GM19099 (cell line): ENCODE data around the gene KCNH1.

Experiments
- POLR2A ChIP-seq: IDR thresholded peaks from 3 replicates; pipeline ENCODE4 v1.6.1; 2011; ENCODE audit warnings: low read depth; ENCODE audit not compliant: insufficient read length; ENCODE audit errors: extremely low read depth

KCNH1 gene

GRCh38 chr1:210876275-210876674, 257.7 kb downstream of the KCNH1 start:
- TF ChIP-seq POLR2A: no peak

GRCh38 chr1:210866532-210866931, 267.4 kb downstream of the KCNH1 start:
- no peak for TF ChIP-seq POLR2A

- TF ChIP-seq POLR2A: no peak
Observed at GRCh38 chr1:210857705-210858104, 276.2 kb downstream of the KCNH1 start.

- no peak for TF ChIP-seq POLR2A
Observed at GRCh38 chr1:210857146-210857663, 276.7 kb downstream of the KCNH1 start.

GRCh38 chr1:210855440-210855839, 278.5 kb downstream of the KCNH1 start:
- no peak for TF ChIP-seq POLR2A

GRCh38 chr1:210853276-210853675, 280.7 kb downstream of the KCNH1 start:
- TF ChIP-seq POLR2A: no peak

- no peak for TF ChIP-seq POLR2A
Observed at GRCh38 chr1:210850556-210850955, 283.4 kb downstream of the KCNH1 start.

GRCh38 chr1:210848474-210848873, 285.5 kb downstream of the KCNH1 start:
- no peak for TF ChIP-seq POLR2A

- TF ChIP-seq POLR2A: no peak
Observed at GRCh38 chr1:210841926-210842625, 291.9 kb downstream of the KCNH1 start.

- no peak for TF ChIP-seq POLR2A
Observed at GRCh38 chr1:210830034-210831028, 303.6 kb downstream of the KCNH1 start.

- no peak for TF ChIP-seq POLR2A
Observed at GRCh38 chr1:210828996-210829596, 304.9 kb downstream of the KCNH1 start.

GRCh38 chr1:210827481-210827880, 306.5 kb downstream of the KCNH1 start:
- no peak for TF ChIP-seq POLR2A

- no peak for TF ChIP-seq POLR2A
Observed at GRCh38 chr1:210826686-210827085, 307.3 kb downstream of the KCNH1 start.

GRCh38 chr1:210822932-210823331, 311.0 kb downstream of the KCNH1 start:
- no peak for TF ChIP-seq POLR2A

- TF ChIP-seq POLR2A: no peak
Observed at GRCh38 chr1:210822241-210822640, 311.7 kb downstream of the KCNH1 start.
